Right lobe of liver (tissue), 6 donors: ENCODE results near the gene BCL11B. TPM values are rescaled to one million over a fixed set of nuclear protein-coding genes. Genes with fewer than 3 reads are reported as not detected.

Experiments used
- ATAC-seq, 4 donors: fragments of 200-7000 bp; cut with Tn5 transposase; one replicate each; pipeline ENCODE4 v1.9.1; 2020; ENCODE audit warnings: mild to moderate bottlenecking in 4 of 4, moderate library complexity in 4 of 4
- DNase-seq, 3 donors: peaks; one replicate each; pipeline ENCODE4 v3.0.0-alpha.2; 2020
- H3K27ac ChIP-seq, 3 donors: fragments of 200-600 bp; one replicate each; pipeline ENCODE4 v1.8.0; 2022
- H3K27me3 ChIP-seq, 2 donors: fragments of 200-600 bp; one replicate each; pipeline ENCODE4 v1.8.0; 2022
- H3K36me3 ChIP-seq, 4 donors: fragments of 200-600 bp; sonication (generic) in 1 of 4; one replicate each; pipeline versions ENCODE4 v1.5.1 to v1.8.0; 2017 to 2022; ENCODE audit warnings: control low read depth in 1 of 4
- H3K4me1 ChIP-seq, 4 donors: fragments of 200-600 bp; sonication (generic) in 1 of 4; one replicate each; pipeline versions ENCODE4 v1.5.1 to v1.8.0; 2017 to 2022; ENCODE audit warnings: control low read depth in 1 of 4
- H3K4me3 ChIP-seq, 3 donors: fragments of 200-600 bp; one replicate each; pipeline ENCODE4 v1.8.0; 2022
- H3K9me3 ChIP-seq, 4 donors: fragments of 200-600 bp; sonication (generic) in 1 of 4; one replicate each; pipeline versions ENCODE4 v1.5.1 to v1.8.0; 2017 to 2022; ENCODE audit warnings: control low read depth in 1 of 4
- CTCF ChIP-seq, 4 donors: fragments of 200-600 bp in 3 of 4; fragments of 450-650 bp in 1 of 4; IDR thresholded peaks; one replicate each; pipeline versions ENCODE4 v1.5.1 to v1.8.0; 2016 to 2022; ENCODE audit warnings: antibody characterized with exemption in 4 of 4, mild to moderate bottlenecking in 2 of 4
- POLR2A ChIP-seq: fragments of 450-650 bp; IDR thresholded peaks from one replicate; pipeline ENCODE4 v1.6.1; 2017; ENCODE audit warnings: antibody characterized with exemption, mild to moderate bottlenecking
- WGBS: methylation state at CpG from one replicate; pipeline ENCODE4 v1.1.6; 2018; ENCODE audit warnings: low coverage, low lambda C conversion rate; ENCODE audit not compliant: insufficient coverage; ENCODE audit errors: missing lambda C conversion rate; 5-methylcytosine and 5-hydroxymethylcytosine counted together
- intact Hi-C, 2 donors: fragments of 100-400 bp; cut with DNase I; formaldehyde crosslinking; loops; one replicate each; pipeline versions ENCODE4 v1.11.2 to v1.14.1; 2022
- total RNA-seq, 6 experiments: library from RNA; depleted of rRNA in 2 of 6; stranded (reverse); fragments of >200 nt in 2 of 6; fragmentation: NEBNext Ultra II Directional in 3 of 6; extraction: Animal tissue kit (Norgen Biotek cat#: 25700) in 3 of 6; gene quantifications; one replicate each; pipeline versions ENCODE4 v1.1.0 to v1.2.4, GENCODE V29; 2016 to 2023
- donor health status: DM: no; HTN: yes; CAD: no.
- donor health status: DM: no; HTN: no; CAD: no.
- donor health status: DM: no; HTN: no; CAD: no.
- donor health status: DM: no; HTN: yes; CAD: no.
- donor health status: DM: no; HTN: yes; CAD: no.

The BCL11B gene
- total RNA-seq, 6 experiments from 2014 or later = 0.04 to 0.61 (median 0.24) TPM

GRCh38 chr14:99254328-99255009, 17.5 kb downstream of the BCL11B start:
- ATAC-seq (no peak), DNase-seq (no peak)
- Histone ChIP-seq H3K27me3 (no peaks in the 10 kb centered on the region), H3K9me3 (no peaks in the 10 kb centered on the region), H3K4me3 (no peak overlapping the region), H3K4me1 (no peaks in the 10 kb centered on the region), H3K27ac (no peak overlapping the region), H3K36me3 (no peaks in the 10 kb centered on the region)
- WGBS = 48% methylated on average over 10 of the region's 16 CpGs
- intact Hi-C loops = no loop called here
- no peak for TF ChIP-seq CTCF (IDR thresholded peaks at IDR 0.05)
- no peak for TF ChIP-seq POLR2A

GRCh38 chr14:99253890-99254289, 18.1 kb downstream of the BCL11B start:
- no peak for DNase-seq
- H3K27ac ChIP-seq = no peak overlapping the region
- no peaks in the 10 kb centered on the region for H3K9me3 ChIP-seq
- H3K4me1 ChIP-seq = no peaks in the 10 kb centered on the region
- intact Hi-C loops = no loop called here
- 83% methylated on average over 2 of the region's 7 CpGs for WGBS
- no peaks in the 10 kb centered on the region for H3K27me3 ChIP-seq
- TF ChIP-seq CTCF (IDR thresholded peaks at IDR 0.05) (no peak), POLR2A (no peak)
- no peak for ATAC-seq
- H3K4me3 ChIP-seq = no peak overlapping the region
- no peaks in the 10 kb centered on the region for H3K36me3 ChIP-seq

- no peaks in the 10 kb centered on the region for H3K9me3 ChIP-seq
- no peak for ATAC-seq
- intact Hi-C loops = no loop called here
- TF ChIP-seq CTCF (IDR thresholded peaks at IDR 0.05) (no peak), POLR2A (no peak)
- no peak overlapping the region for H3K4me3 ChIP-seq
- WGBS = 47% methylated on average over 8 of the region's 25 CpGs
- no peak for DNase-seq
- no peaks in the 10 kb centered on the region for H3K4me1 ChIP-seq
- no peaks in the 10 kb centered on the region for H3K27me3 ChIP-seq
- H3K36me3 ChIP-seq = no peaks in the 10 kb centered on the region
- no peak overlapping the region for H3K27ac ChIP-seq
Observed at GRCh38 chr14:99252940-99253868, 18.8 kb downstream of the BCL11B start.

- Histone ChIP-seq H3K4me3 (no peak overlapping the region), H3K9me3 (no peaks in the 10 kb centered on the region), H3K36me3 (no peaks in the 10 kb centered on the region), H3K27ac (no peak overlapping the region), H3K4me1 (no peaks in the 10 kb centered on the region), H3K27me3 (peaks cover 0 to 2% of the 10 kb centered on the region in 2 donors)
- DNase-seq (no peak), ATAC-seq (no peak)
- 59% methylated on average over 8 of the region's 9 CpGs for WGBS
- intact Hi-C loops = no loop called here
- TF ChIP-seq POLR2A = no peak
- TF ChIP-seq CTCF (IDR thresholded peaks at IDR 0.05) = no peak
Observed at GRCh38 chr14:99252443-99252939, 19.5 kb downstream of the BCL11B start.
